Hypothalamus (tissue), 51 donors: Measurements from ENCODE around the gene PPP1R14B.

Source experiments
- DNase-seq, 51 donors: peaks; one replicate each; lab custom pipeline; 2025; lab: John Stamatoyannopoulos, UW

PPP1R14B gene

DNA sequence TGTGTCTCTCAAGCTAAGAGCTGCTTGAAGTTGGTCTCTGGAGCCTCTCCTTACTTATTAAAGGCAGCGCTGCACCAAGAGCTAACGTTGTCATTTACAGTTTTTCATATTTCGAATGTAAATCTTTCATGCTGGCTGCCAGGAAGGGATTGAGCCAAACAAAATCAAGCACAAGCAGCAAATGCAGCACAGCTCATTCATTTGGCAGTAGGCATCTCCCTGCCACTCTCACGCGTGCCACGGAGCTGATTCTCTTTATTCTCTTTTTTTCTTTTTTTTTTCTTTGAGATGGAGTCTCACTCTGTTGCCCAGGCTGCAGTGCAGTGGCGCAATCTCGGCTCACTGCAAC, 13.8 kb downstream of the PPP1R14B start:
- DNase-seq: no peak

DNA sequence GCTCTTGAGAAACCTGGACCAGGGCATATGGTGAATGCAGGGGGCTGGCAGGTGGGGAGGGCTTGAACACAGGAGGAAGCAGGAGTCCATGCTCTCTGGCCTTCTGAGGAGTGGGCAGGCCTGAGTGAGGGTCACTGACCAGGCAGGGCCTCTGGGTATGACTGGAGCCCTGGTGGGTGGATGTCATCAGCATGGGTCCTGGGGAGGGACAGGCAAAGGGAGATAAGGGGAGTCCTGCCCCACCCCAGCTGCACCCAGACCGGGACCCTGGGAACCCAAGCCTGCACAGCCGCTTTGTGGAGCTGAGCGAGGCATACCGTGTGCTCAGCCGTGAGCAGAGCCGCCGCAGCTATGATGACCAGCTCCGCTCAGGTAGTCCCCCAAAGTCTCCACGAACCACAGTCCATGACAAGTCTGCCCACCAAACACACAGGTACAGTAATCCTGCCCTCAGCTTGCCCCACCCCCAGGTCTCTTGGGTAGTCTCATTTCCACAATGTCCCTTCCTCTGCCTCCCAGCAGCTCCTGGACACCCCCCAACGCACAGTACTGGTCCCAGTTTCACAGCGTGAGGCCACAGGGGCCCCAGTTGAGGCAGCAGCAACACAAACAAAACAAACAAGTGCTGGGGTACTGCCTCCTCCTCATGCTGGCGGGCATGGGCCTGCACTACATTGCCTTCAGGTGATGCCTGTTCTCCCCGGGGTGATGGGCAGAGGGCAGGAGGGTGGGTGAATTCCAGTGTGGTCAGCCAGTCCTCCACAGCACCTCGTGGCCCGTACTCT, 14.4 kb downstream of the PPP1R14B start:
- no peak for DNase-seq

DNA sequence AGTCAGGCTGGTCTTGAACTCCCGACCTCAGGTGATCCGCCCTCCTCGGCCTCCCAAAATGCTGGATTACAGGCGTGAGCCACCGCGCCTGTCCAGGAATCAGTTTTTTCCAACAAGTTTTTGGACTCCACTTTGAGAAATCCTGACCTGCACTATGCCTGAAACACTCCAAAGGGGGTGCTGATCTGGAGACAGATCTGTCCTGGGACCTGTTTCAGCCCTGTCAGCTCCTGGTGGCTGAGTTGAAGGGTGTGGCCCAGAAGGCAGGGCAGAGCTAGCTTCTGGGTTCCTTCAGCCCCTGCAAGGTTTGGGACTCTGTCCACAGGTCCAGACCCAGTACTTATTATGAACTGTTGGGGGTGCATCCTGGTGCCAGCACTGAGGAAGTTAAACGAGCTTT, 15.2 kb downstream of the PPP1R14B start:
- no peak for DNase-seq

DNA sequence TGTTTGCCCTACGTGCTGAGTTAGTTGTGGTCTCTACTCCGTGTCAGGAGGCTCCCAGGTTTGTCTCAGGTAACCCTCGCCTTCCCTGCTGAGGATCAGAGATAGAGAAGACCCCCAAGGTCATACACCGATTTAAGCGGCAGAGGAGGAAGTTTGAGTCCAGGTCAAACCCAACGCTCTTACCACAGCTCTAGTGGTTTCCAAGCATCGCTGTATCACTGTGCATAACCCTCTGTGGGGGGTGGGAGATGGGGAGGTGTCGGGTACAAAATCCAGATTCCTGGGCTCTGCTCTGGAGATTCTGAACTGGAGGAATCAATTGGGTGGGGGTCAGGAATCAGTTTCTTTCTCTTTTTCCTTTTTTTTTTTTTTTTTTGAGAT, 15.8 kb downstream of the PPP1R14B start:
- no peak for DNase-seq

DNA sequence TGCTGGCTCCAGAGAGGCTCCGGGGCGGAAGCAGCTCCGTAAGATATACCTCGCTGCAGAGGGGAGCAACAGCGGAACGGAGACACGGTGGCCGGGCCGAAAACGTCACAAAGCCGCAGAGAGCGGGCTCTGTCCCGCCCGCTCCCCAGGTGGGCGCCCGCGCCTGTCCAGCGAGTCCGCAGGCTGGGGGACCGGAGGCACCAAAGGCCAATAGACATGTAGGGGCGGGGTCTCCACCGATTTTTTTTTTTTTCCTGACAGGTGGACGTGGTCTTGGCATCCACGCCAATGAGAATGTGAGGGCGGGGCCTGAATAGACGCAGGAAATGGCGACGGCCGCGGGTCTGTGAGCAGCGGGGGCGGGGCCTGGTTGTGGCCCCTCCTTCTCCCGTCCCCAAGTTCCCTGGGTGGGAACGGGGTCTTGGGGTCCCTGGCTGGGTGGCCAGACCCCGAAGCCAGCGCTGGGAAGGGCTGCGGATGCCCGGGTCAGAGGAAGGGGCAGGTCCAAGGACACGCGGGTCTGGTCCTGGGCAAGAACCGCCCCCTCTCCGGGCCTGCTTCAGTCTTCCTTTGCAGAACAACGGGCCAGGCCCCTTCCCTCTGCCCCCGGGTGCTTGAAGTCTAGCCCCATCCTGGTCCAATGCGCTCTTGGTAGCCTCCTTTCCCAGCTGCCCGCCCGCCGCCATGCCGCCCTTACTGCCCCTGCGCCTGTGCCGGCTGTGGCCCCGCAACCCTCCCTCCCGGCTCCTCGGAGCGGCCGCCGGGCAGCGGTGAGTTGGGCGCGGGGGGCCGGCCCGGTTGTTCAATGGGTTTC, 16.4 kb downstream of the PPP1R14B start, which contains the start of gene DNAJC4:
DNAJC4 (plus strand) TSS at position 378 of the 814 bp plus-strand sequence; CDS start at position 685, 307 bp downstream.
- DNase-seq: peak; percentile 31 to 94 (median 82)

DNA sequence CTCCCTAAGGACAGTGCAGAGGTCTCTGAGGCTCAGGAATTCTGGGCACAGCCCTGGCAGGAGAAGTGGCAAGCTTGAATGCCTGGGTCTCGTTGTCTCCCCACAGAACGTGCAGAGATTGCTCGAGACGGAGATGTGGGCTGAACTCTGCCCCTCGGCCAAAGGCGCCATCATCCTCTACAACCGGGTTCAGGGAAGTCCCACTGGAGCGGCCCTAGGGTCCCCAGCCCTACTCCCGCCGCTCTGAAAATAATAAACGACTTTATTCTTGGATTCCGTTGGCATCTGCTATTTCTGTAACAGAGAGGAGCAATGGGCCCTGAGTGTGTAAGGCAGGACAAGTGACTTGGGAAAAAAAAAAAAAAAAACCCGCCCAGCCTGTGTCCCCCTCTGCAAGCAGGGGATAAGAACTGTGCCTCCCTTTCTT, 17.0 kb downstream of the PPP1R14B start:
- DNase-seq: no peak

DNA sequence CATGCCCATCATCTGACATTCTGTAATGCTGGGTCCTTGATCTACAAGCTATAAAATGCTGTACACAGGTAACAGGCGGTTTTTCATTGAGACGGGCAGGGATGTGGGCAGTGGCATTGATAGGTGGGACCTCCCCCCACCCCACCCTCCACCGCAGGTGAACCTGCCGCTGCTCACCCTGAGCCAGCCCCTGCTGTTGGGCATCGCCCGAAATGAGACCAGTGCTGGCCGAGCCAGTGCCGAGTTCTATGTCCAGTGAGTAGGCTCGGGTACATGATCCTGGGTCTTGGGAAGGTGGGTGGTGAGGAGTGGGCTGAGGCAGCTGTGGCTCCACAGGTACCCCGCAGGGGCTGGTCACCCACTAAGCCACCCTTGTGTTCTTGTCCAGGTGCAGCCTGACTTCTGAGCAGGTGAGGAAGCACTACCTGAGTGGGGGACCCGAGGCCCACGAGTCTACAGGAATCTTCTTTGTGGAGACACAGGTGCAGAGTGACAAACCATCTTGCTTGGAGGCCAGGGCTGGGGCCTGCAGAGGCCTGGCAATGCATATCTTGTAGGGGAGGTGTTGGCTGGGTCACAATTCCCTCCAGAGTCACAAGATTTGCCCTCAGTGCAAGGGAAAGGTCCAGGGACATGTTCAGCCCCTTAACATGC, 17.5 kb downstream of the PPP1R14B start:
- no peak for DNase-seq

DNA sequence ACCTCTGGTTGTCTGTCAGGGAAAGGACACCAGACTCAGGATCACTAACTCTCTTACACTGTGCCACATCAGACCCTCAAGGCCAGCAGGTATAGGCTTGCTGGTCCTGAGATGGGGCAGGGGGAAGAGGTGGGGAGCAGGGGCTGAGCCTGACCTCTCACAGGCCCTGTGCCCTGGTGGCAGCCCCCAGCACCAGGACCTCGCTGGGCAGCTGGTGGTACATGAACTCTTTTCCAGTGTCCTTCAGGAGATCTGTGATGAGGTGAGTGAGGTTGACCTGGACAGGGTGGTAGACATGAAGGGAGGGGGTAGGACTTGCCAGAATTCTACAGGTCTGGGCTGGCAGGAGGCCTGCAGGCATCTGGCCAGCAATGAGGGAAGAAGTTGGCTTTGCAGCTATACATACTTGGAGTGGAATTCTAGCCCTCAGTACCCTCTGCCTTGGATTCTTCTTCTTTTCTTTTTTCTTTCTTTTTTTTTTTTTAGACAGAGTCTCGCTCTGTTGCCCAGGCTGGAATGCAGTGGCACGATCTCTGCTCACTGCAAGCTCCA, 19.3 kb downstream of the PPP1R14B start:
- no peak for DNase-seq

DNA sequence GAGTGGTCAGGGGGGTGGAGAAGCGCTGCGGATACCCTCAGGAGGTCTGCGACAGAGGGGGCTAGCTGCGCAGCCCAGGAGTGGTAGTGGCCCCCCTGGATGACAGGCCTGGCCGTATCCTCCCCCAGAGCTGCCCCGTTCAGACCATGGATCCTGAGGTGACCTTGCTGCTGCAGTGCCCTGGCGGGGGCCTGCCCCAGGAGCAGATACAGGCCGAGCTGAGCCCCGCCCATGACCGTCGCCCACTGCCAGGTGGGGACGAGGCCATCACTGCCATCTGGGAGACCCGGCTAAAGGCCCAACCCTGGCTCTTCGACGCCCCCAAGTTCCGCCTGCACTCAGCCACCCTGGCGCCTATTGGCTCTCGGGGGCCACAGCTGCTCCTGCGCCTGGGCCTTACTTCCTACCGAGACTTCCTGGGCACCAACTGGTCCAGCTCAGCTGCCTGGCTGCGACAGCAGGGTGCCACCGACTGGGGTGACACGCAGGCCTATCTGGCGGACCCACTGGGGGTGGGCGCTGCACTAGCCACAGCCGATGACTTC, 20.2 kb downstream of the PPP1R14B start:
- peak in 19 of 51 donors; percentile 25 to 64 (median 43) for DNase-seq

DNA sequence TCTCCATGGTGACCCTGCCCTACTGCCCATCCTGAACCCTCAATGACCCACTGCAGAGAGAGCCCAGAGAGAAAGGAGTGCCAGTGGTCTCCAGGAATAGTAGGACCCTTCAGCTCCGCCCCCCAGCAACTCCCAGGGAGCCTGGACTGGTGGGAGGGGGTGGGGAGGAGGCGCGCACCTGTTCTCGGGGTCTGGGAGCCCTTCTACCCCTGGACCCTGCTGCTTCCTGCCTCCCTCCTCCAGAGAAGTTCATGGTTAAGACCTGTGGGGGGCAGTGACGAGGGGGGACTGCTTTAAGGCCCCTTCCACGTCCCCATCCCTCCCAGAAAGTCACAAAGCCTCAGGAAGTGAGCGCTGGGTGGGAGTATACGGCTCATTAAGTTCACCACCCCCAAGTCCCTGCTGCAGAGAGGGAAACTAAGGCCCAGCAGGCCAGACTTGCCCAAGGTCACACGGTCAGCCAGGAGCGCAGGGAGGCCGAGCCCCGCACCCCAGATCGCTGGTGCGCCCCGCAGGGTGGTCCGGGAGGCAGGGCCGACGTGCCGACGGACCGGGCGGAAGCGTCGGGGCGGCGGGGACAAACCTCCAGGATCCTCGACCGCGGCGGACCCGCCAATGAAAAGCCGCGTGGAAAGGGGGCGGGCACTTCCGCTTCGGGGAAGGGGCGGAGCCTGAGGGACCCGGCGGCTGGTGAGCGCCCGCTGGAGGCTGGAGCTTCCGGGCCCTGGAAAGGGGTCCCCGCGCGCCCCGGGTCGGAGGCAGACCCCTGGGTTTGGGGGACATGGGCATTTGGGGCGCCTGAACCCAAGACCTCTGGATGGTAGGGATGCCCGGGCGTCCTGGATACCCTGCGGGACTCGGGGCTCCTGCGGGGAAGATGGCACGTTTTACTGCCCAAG, 20.9 kb downstream of the PPP1R14B start, which contains the start of the genes NUDT22 and TRPT1:
NUDT22 (plus strand) TSS at position 667 of the 899 bp plus-strand sequence. CDS start 379 bp downstream, outside the sequence.
TRPT1 (minus strand) TSS at position 579 of the 899 bp plus-strand sequence; CDS start at position 253, 326 bp downstream.
- peak; percentile 57 to 94 (median 85) for DNase-seq

DNA sequence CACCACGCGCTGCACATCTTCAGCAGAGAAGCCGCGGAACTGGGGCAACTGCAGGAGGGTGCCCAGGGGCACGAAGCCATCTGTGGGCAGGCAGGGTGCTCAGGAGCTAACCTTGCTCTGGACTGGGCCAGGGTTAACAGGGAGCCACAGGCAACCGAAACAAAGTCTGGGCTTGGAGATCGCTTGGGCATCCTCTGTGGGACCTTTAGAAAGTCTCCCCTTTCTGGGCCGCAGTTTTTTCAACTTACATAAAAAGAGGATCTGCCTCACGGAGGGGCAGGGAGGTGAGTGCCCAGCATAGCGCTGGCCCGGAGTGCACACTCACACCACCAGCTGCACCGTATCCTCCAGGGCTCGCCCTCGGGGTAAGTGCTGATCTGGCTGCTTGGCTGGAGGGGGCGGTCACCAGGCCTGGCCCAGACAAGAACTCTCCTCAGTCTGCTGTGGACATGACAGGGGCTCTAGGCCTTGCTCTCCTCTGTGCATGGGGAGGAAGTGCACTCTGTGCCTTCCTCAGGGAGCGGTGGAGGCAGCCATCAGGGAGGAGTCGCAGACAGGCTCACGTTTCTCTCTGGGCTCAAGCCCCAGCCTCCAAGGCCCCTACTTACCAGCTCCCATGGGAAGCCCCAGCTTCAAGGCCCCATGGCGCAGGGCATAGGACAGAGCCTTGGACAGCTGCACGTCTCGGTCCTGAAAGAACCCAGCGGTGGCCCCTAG, 21.7 kb downstream of the PPP1R14B start:
- no peak for DNase-seq

DNA sequence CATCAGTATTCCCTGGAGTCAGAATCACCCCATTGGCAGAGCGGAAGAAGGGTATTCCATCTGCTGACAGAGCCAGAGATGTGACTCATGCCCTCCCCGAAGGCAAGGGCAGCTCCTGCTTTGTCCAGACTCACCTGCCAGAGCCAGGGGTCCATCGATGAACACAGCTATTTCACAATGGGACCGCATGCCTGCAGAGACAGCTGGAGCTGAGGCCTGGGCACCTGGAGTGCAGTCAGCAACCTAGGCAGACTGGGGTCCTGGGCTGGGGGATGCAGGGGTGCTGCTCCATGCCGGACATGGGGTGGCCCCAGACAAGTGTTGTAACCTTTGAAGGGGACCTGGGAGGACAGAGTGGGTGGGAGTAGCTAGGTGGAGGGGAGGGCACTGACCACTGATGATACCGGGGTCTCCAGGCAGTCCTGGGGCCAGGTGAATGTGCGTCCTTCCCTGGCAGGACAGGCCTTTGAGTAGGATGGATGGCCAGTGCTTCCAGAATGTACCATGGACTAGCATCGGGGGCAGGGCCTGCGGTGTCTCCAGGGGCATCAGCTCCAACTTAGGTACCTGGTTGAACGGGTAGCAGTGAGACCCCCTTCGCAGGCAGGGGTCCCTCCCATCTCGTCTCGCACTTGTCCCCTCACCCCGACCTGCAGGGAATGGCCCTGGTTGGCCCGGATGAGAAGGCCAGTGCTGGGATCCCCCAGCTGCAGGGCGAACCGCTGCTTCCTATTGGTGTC, 22.4 kb downstream of the PPP1R14B start:
- DNase-seq: no peak

DNA sequence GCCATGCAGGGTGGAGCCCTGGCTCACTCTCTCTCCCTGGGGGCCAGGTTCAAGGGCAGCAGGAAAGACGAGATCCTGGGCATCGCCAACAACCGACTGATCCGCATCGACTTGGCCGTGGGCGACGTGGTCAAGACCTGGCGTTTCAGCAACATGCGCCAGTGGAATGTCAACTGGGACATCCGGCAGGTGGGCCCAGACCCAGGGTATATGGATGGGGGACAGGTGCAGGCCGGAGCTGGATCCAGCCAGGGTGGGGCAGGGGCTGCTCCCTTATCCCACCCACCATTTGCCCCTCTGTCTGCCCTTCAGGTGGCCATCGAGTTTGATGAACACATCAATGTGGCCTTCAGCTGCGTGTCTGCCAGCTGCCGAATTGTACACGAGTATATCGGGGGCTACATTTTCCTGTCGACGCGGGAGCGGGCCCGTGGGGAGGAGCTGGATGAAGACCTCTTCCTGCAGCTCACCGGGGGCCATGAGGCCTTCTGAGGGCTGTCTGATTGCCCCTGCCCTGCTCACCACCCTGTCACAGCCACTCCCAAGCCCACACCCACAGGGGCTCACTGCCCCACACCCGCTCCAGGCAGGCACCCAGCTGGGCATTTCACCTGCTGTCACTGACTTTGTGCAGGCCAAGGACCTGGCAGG, 23.6 kb downstream of the PPP1R14B start:
- no peak for DNase-seq

DNA sequence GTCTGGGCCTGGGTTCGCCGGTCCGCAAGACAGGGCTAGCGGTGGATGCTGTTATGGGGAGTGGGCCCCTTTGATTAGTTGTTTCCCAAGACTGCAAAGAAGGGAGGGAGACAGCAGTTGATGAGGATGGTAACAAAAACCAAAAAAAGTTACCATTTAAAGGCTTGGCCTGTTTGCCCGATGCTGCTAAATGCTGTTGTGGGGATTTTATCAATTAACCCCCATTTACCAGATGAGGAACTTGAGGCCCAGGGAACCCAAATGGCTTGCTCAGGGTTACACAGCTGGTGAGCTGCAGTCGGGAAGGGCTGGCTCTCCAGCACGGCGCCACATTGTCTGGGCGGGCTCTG, 24.1 kb downstream of the PPP1R14B start:
- no peak for DNase-seq

DNA sequence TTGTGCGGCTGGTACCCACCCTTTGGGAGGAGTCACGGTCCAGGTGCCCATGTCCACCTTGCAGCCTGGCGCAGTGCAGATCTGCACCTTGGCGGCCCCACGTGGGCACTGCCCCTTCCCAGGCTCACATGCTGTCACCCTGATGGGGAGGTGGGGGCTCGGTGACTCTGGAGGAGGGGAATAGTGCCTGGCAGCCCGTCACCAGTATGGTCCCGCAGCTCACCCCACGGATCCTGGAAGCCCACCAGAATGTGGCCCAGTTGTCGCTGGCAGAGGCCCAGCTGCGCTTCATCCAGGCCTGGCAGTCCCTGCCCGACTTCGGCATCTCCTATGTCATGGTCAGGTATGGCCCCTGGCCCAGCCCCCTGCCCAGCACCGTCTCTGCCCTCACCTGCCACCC, 25.9 kb downstream of the PPP1R14B start:
- DNase-seq: no peak

DNA sequence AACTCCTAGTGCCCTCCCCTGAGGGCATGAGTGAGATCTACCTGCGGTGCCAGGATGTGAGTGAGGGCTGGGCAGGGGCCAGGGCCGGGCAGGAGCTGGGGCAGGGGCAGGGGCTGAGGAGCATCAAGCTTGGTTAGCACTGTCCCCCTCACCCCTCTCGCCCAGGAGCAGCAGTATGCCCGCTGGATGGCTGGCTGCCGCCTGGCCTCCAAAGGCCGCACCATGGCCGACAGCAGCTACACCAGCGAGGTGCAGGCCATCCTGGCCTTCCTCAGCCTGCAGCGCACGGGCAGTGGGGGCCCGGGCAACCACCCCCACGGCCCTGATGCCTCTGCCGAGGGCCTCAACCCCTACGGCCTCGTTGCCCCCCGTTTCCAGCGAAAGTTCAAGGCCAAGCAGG, 26.5 kb downstream of the PPP1R14B start:
- no peak for DNase-seq

DNA sequence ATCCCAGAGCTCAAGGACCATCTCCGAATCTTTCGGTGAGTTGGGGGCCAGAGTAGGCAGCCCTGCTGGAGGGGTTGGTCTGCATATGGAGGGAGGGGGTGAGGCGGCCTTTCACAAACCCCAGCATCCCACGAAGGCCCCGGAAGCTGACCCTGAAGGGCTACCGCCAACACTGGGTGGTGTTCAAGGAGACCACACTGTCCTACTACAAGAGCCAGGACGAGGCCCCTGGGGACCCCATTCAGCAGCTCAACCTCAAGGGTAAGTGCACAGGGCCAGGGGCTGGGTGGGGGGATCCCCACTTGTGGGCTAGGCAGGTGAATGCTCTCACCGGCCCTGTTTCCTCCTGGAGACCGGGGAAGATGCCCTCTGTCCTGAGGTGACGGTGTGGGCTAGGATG, 27.0 kb downstream of the PPP1R14B start:
- DNase-seq: no peak

DNA sequence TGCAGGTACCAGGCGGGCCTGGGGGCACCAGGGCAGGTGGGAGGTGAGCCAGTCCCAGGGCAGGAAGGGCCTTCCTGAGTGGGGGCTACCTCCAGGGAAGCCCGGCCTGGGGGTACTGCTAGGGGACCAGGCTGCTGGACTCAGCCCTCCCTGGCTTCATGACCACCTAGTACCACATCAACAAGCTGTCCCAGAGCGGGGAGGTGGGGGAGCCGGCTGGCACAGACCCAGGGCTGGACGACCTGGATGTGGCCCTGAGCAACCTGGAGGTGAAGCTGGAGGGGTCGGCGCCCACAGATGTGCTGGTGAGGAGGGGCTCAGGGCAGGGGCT, 27.4 kb downstream of the PPP1R14B start:
- DNase-seq: no peak
